Measurements from ENCODE around the gene ZBED1. TPM values are rescaled to one million over a fixed set of nuclear protein-coding genes. Genes with fewer than 3 reads are reported as not detected.

The ZBED1 gene
- total and polyA plus RNA-seq, 9 of the 15 experiments (the other 6 are each of a cell fraction or from before 2014, with no cell fraction given) = 0.61 to 27.6 (median 13.9) TPM

DNA sequence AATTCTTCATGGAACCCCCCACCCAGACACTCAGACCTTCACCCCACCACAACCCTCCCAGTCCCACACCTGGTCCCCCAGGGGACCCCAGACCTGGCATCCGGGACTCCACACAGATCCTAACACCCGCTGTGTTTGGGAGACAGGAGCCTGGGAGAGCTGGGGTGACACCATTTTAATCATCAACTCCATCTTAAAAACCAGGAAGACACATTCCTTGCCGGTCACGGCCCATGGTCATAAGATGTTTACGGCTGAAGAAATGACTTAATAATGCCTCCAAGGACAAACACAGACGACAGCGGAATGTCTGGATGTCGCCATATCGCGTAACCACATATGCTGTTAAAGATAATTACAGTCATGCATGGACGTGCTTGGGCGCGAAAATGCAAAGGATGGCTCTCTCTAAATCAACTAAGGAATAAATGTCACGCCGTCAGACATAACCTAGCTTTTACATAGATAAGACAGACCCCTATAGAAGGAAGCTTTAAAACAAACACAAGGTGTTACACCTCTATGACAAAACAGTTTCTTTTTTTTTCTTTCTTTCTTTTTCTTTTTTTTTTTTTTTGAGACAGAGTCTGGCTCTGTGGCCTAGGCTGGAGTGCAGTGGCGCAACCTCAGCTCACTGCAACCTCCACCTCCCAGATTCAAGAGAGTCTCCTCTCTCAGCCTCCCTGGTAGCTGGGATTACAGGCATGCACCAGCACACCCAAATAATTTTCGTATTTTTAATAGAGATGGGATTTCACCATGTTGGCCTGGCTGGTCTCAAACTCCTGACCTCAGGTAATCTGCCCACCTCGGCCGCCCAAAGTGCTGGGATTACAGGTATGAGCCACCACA, 2.1 kb upstream of the ZBED1 start (continued):
- peak; percentile 90 for TF ChIP-seq TEAD2 (tag; IDR thresholded peaks at IDR 0.05)
- TF ChIP-seq, protein P1, sequence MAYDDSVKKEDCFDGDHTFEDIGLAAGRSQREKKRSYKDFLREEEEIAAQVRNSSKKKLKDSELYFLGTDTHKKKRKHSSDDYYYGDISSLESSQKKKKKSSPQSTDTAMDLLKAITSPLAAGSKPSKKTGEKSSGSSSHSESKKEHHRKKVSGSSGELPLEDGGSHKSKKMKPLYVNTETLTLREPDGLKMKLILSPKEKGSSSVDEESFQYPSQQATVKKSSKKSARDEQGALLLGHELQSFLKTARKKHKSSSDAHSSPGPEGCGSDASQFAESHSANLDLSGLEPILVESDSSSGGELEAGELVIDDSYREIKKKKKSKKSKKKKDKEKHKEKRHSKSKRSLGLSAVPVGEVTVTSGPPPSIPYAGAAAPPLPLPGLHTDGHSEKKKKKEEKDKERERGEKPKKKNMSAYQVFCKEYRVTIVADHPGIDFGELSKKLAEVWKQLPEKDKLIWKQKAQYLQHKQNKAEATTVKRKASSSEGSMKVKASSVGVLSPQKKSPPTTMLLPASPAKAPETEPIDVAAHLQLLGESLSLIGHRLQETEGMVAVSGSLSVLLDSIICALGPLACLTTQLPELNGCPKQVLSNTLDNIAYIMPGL (CRISPR knock-in tag; IDR thresholded peaks at IDR 0.05) = no peak
- TF ChIP-seq, protein P2, sequence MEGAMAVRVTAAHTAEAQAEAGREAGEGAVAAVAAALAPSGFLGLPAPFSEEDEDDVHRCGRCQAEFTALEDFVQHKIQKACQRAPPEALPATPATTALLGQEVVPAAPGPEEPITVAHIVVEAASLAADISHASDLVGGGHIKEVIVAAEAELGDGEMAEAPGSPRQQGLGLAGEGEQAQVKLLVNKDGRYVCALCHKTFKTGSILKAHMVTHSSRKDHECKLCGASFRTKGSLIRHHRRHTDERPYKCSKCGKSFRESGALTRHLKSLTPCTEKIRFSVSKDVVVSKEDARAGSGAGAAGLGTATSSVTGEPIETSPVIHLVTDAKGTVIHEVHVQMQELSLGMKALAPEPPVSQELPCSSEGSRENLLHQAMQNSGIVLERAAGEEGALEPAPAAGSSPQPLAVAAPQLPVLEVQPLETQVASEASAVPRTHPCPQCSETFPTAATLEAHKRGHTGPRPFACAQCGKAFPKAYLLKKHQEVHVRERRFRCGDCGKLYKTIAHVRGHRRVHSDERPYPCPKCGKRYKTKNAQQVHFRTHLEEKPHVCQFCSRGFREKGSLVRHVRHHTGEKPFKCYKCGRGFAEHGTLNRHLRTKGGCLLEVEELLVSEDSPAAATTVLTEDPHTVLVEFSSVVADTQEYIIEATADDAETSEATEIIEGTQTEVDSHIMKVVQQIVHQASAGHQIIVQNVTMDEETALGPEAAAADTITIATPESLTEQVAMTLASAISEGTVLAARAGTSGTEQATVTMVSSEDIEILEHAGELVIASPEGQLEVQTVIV (CRISPR knock-in tag; IDR thresholded peaks at IDR 0.05; ENCODE audit: borderline replicate concordance) = peak; percentile 80; the same call in 1 of the 2 replicates
- no peak for TF ChIP-seq ZNF436 (CRISPR knock-in tag; IDR thresholded peaks at IDR 0.05)
- TF ChIP-seq, protein P3, sequence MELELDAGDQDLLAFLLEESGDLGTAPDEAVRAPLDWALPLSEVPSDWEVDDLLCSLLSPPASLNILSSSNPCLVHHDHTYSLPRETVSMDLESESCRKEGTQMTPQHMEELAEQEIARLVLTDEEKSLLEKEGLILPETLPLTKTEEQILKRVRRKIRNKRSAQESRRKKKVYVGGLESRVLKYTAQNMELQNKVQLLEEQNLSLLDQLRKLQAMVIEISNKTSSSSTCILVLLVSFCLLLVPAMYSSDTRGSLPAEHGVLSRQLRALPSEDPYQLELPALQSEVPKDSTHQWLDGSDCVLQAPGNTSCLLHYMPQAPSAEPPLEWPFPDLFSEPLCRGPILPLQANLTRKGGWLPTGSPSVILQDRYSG (tag; conservative IDR thresholded peaks at IDR 0.05; ENCODE audit: low read depth) = peak; percentile 97
- TF ChIP-seq, protein P4, sequence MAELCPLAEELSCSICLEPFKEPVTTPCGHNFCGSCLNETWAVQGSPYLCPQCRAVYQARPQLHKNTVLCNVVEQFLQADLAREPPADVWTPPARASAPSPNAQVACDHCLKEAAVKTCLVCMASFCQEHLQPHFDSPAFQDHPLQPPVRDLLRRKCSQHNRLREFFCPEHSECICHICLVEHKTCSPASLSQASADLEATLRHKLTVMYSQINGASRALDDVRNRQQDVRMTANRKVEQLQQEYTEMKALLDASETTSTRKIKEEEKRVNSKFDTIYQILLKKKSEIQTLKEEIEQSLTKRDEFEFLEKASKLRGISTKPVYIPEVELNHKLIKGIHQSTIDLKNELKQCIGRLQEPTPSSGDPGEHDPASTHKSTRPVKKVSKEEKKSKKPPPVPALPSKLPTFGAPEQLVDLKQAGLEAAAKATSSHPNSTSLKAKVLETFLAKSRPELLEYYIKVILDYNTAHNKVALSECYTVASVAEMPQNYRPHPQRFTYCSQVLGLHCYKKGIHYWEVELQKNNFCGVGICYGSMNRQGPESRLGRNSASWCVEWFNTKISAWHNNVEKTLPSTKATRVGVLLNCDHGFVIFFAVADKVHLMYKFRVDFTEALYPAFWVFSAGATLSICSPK (IDR thresholded peaks at IDR 0.05; ENCODE audit: borderline replicate concordance) = no peak
- TF ChIP-seq, protein P5, sequence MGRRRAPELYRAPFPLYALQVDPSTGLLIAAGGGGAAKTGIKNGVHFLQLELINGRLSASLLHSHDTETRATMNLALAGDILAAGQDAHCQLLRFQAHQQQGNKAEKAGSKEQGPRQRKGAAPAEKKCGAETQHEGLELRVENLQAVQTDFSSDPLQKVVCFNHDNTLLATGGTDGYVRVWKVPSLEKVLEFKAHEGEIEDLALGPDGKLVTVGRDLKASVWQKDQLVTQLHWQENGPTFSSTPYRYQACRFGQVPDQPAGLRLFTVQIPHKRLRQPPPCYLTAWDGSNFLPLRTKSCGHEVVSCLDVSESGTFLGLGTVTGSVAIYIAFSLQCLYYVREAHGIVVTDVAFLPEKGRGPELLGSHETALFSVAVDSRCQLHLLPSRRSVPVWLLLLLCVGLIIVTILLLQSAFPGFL (CRISPR knock-in tag; IDR thresholded peaks at IDR 0.05) = no peak
- TF ChIP-seq ZNF23 (CRISPR knock-in tag; IDR thresholded peaks at IDR 0.05) = no peak
- TF ChIP-seq, protein P6, sequence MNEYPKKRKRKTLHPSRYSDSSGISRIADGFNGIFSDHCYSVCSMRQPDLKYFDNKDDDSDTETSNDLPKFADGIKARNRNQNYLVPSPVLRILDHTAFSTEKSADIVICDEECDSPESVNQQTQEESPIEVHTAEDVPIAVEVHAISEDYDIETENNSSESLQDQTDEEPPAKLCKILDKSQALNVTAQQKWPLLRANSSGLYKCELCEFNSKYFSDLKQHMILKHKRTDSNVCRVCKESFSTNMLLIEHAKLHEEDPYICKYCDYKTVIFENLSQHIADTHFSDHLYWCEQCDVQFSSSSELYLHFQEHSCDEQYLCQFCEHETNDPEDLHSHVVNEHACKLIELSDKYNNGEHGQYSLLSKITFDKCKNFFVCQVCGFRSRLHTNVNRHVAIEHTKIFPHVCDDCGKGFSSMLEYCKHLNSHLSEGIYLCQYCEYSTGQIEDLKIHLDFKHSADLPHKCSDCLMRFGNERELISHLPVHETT (CRISPR knock-in tag; conservative IDR thresholded peaks at IDR 0.05 in 1 of 2, IDR thresholded peaks at IDR 0.05 in 1 of 2) = peak in 1 of 2 experiments; percentile 96; a peak in 2 of 4 replicates
- TF ChIP-seq ZNF274 (IDR thresholded peaks at IDR 0.05; ENCODE audit: borderline replicate concordance, low read depth, low read length) = no peak
- TF ChIP-seq HOXB6 (CRISPR knock-in tag; IDR thresholded peaks at IDR 0.05; ENCODE audit: borderline replicate concordance) = no peak
- TF ChIP-seq ZNF75A (CRISPR knock-in tag; IDR thresholded peaks at IDR 0.05) = peak; percentile 61; the same call in 1 of the 2 replicates
- TF ChIP-seq HDAC3 (IDR thresholded peaks at IDR 0.05; ENCODE audit: borderline replicate concordance, partially characterized antibody) = peak; percentile 67
